ENCODE data around the gene CAMSAP2.

CAMSAP2 gene

GRCh38 chr1:200838676-200839445 lies 100.2 kb downstream of the CAMSAP2 start:
- no peak for DNase-seq (ENCODE audit: low read depth)

GRCh38 chr1:200845360-200845759 lies 106.7 kb downstream of the CAMSAP2 start:
- DNase-seq (ENCODE audit: low read depth), result no peak

- no peak for DNase-seq (ENCODE audit: low read depth)
Observed at GRCh38 chr1:200846398-200846797, 107.7 kb downstream of the CAMSAP2 start.

GRCh38 chr1:200849430-200849829 lies 110.7 kb downstream of the CAMSAP2 start:
- DNase-seq (ENCODE audit: low read depth), result no peak

GRCh38 chr1:200850554-200850953 lies 111.9 kb downstream of the CAMSAP2 start:
- DNase-seq (ENCODE audit: low read depth), result no peak

- DNase-seq (ENCODE audit: low read depth), result no peak
Observed at GRCh38 chr1:200856716-200857357, 118.1 kb downstream of the CAMSAP2 start.

- DNase-seq (ENCODE audit: low read depth), result no peak
Observed at GRCh38 chr1:200857804-200858203, 119.1 kb downstream of the CAMSAP2 start.

- DNase-seq (ENCODE audit: low read depth), result no peak
Observed at GRCh38 chr1:200861937-200862647, 123.4 kb downstream of the CAMSAP2 start.

GRCh38 chr1:200862713-200863415 lies 124.2 kb downstream of the CAMSAP2 start:
- no peak for DNase-seq (ENCODE audit: low read depth)

- no peak for DNase-seq (ENCODE audit: low read depth)
Observed at GRCh38 chr1:200866116-200866515, 127.4 kb downstream of the CAMSAP2 start.

- DNase-seq (ENCODE audit: low read depth), result no peak
Observed at GRCh38 chr1:200866521-200866920, 127.8 kb downstream of the CAMSAP2 start.

GRCh38 chr1:200867018-200867811 lies 128.5 kb downstream of the CAMSAP2 start:
- DNase-seq (ENCODE audit: low read depth), result no peak

GRCh38 chr1:200869376-200869752 lies 130.7 kb downstream of the CAMSAP2 start:
- no peak for DNase-seq (ENCODE audit: low read depth)

- DNase-seq (ENCODE audit: low read depth), result no peak
Observed at GRCh38 chr1:200869753-200870391, 131.2 kb downstream of the CAMSAP2 start.

GRCh38 chr1:200872446-200873115 lies 133.9 kb downstream of the CAMSAP2 start, which contains the start of gene GPR25:
TSS of gene GPR25 (plus strand) at chr1:200872981. CDS start at chr1:200873038, 57 bp downstream.
- no peak for DNase-seq (ENCODE audit: low read depth)

- no peak for DNase-seq (ENCODE audit: low read depth)
Observed at GRCh38 chr1:200873116-200873670, 134.5 kb downstream of the CAMSAP2 start.

GRCh38 chr1:200873671-200874397 lies 135.1 kb downstream of the CAMSAP2 start:
- DNase-seq (ENCODE audit: low read depth), result no peak

GRCh38 chr1:200874694-200875093 lies 136.0 kb downstream of the CAMSAP2 start:
- DNase-seq (ENCODE audit: low read depth), result no peak

- no peak for DNase-seq (ENCODE audit: low read depth)
Observed at GRCh38 chr1:200875416-200875815, 136.7 kb downstream of the CAMSAP2 start.
